ENCODE measurements around the gene C1QTNF1.

C1QTNF1 gene

DNA sequence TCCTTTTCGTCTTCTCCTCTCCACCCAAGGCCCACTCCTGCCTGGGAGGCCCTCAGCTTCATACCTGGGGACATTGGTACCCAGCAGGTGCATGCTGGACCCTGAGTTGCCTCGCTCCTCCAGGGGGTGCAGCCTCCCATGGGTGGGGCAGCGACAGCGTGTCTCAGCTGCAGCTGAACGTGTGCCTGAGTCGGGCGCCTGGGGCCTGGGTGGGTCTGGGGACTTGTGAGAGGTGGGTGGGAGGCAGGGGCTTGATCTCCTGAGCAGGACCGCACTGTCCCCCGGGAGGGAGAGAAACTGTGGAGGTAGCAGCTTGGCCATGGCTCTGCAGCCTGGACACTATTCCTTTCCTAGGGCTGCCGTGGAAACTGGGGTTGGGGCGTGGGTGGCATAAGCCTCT is 25.9 kb downstream of the C1QTNF1 start:
- no peak for TF ChIP-seq GATA2 (IDR thresholded peaks at IDR 0.05; ENCODE audit: low read depth, low read length)
- no peak for TF ChIP-seq GATA3 (IDR thresholded peaks at IDR 0.05; ENCODE audit: low read depth, low read length)

GRCh38 chr17:79050551-79050950 is 26.6 kb downstream of the C1QTNF1 start:
- TF ChIP-seq GATA2 (IDR thresholded peaks at IDR 0.05; ENCODE audit: low read depth, low read length) (no peak), GATA3 (IDR thresholded peaks at IDR 0.05; ENCODE audit: low read depth, low read length) (no peak)

DNA sequence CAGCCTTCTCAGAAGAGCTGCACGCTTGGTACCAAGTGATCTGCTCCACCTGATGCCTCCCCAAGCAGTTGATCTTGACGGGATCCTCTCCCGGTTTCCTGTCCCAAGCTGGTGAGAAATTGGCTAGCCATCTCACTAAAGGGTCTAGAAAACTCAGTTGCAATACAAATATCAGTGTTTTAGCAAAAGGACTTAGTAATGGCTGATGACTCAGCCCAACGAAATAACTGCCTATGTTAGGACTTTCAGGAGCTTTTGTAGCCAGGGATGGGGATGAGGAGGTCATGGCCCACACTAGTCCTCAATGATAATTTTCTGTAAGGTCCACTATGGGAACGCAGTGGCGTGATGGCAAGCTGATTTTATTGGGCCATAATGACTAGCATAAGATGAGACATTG is 27.3 kb downstream of the C1QTNF1 start:
- TF ChIP-seq GATA2 (IDR thresholded peaks at IDR 0.05; ENCODE audit: low read depth, low read length) (no peak), GATA3 (IDR thresholded peaks at IDR 0.05; ENCODE audit: low read depth, low read length) (no peak)

DNA sequence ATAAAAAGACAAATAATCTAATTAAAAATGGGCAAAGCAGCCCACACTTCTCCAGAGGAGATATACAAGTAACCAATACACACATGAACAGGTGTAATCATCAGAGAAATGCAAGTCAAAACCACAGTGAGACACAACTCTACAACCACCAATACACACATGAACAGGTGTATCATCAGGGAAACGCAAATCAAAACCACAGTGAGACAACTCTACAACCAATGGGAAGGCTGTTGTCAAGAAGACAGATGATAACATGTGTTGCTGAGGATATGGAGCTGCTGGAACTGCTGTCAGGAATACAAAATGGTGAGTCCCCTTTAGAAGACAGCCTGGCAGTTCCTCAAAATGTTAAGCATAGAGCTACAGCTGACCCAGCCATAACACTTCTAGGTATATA is 28.2 kb downstream of the C1QTNF1 start:
- TF ChIP-seq GATA2 (IDR thresholded peaks at IDR 0.05; ENCODE audit: low read depth, low read length) (no peak), GATA3 (IDR thresholded peaks at IDR 0.05; ENCODE audit: low read depth, low read length) (no peak)

- no peak for TF ChIP-seq GATA3 (IDR thresholded peaks at IDR 0.05; ENCODE audit: low read depth, low read length)
- no peak for TF ChIP-seq GATA2 (IDR thresholded peaks at IDR 0.05; ENCODE audit: low read depth, low read length)
These were observed 29.4 kb downstream of the C1QTNF1 start for GRCh38 chr17:79053251-79053925.

DNA sequence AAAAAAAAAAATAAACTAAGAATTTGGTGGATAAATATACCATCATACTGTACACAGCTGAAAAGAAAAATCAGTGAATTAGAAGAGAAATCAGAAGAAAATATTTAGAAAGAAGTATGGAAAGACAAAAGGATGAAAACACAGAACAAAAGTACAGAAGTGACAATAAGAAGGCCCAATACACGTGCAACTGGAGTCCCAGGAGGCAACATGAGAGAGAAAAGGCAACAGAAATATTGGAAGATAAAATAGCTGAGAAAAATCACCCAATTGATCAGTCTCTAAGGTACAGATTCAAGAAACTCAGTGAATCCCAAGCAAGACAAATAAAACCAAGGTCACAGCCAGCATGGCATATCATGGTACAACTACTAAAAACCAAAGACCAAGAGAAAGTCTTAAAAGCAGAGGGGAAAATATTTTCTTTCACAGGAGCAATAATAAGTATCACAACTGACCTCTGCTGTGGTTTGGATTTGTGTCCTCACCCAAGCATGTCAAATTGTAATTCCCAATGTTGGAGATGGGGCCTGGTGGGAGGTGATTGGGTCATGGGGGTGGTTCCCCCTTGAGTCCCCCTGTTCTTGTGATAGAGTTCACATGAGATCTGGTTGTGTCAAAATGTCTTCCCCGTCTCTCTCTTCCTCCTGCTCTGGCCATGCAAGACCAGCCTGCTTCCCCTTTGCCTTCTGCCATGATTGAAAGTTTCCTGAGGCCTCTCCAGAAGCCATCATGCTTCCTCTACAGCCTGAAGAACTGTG is 30.4 kb downstream of the C1QTNF1 start:
- TF ChIP-seq GATA2 (IDR thresholded peaks at IDR 0.05; ENCODE audit: low read depth, low read length) (no peak), GATA3 (IDR thresholded peaks at IDR 0.05; ENCODE audit: low read depth, low read length) (no peak)

- TF ChIP-seq GATA3 (IDR thresholded peaks at IDR 0.05; ENCODE audit: low read depth, low read length), result no peak
- TF ChIP-seq GATA2 (IDR thresholded peaks at IDR 0.05; ENCODE audit: low read depth, low read length), result no peak
These were observed 31.2 kb downstream of the C1QTNF1 start for GRCh38 chr17:79055197-79055596.

- TF ChIP-seq GATA2 (IDR thresholded peaks at IDR 0.05; ENCODE audit: low read depth, low read length) (no peak), GATA3 (IDR thresholded peaks at IDR 0.05; ENCODE audit: low read depth, low read length) (no peak)
These were observed 33.9 kb downstream of the C1QTNF1 start for GRCh38 chr17:79057737-79058385.

DNA sequence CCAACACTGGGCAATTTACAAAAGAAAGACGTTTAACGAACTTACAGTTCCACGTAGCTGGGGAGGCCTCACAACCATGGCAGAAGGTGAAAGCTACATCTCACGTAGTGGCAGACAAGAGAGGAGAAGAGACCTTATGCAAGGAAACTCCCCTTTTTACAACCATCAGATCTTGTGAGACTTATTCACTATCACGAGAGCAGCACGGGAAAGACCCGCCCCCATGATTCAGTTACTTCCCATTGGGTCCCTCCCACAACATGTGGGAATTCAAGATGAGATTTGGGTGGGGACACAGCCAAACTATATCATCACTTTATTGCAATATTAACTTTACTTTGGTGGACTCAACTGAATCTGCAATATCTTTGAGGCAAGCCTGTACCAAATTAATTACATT is 38.7 kb downstream of the C1QTNF1 start:
- no peak for TF ChIP-seq GATA3 (IDR thresholded peaks at IDR 0.05; ENCODE audit: low read depth, low read length)
- TF ChIP-seq GATA2 (IDR thresholded peaks at IDR 0.05; ENCODE audit: low read depth, low read length), result no peak

- TF ChIP-seq GATA3 (IDR thresholded peaks at IDR 0.05; ENCODE audit: low read depth, low read length), result no peak
- no peak for TF ChIP-seq GATA2 (IDR thresholded peaks at IDR 0.05; ENCODE audit: low read depth, low read length)
These were observed 40.1 kb downstream of the C1QTNF1 start for GRCh38 chr17:79064026-79064425.

DNA sequence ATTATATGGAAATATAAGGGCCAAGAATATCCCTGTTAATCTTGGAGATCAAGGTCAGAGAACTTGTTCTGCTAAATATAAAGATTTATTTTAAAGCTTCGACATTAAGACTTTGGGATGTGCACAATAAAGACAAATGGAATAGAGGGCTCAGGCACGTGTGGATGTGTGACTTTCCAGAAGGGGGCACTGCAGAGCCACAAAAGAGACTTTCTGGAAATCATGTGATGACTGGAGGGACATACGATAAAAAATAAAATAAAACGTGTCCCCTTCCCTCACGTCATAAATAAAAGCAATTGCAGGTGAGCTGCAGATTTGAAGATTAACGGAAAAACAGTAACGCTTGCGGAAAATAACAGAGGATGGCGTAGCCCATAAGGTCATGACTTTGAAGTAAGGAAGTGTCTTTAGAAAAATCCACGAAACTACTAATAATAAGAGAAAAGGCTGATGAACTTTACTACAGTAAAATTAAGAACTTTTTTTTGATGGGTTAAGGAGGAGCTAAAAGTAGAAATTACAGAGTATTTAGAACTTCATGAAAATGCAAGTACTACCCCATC is 41.2 kb downstream of the C1QTNF1 start:
- TF ChIP-seq GATA2 (IDR thresholded peaks at IDR 0.05; ENCODE audit: low read depth, low read length), result no peak
- no peak for TF ChIP-seq GATA3 (IDR thresholded peaks at IDR 0.05; ENCODE audit: low read depth, low read length)

GRCh38 chr17:79066963-79067362 is 43.0 kb downstream of the C1QTNF1 start:
- no peak for TF ChIP-seq GATA3 (IDR thresholded peaks at IDR 0.05; ENCODE audit: low read depth, low read length)
- no peak for TF ChIP-seq GATA2 (IDR thresholded peaks at IDR 0.05; ENCODE audit: low read depth, low read length)

DNA sequence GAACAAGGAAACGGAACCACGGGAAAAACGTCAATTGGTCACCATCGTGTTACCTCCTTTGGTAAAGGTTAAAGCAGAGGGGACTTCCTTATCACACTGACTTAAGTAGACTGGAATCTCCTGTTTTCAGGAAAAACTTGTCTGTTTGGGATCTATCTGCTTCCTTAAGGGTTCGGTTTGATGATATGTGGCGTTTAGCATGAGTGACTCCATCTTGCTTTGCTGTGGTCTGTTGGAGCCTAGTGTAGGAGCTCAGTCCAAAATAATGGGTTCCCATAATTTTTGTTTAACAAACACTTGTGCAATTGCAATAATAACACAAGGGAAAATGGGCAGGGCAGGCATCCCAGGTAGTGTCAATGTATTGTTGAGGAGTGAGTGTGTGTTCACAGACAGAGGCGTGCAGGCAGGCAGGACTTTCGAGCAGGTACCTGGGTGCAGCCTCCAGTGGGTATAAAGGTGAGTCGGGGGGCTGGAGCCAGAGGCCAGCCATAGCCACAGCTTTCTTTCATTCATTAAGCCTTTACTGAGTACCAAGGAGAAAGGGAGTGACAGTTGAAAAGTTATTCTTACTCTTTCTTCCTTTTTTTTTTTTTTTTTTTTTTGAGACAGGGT is 46.4 kb downstream of the C1QTNF1 start:
- TF ChIP-seq GATA3 (IDR thresholded peaks at IDR 0.05; ENCODE audit: low read depth, low read length) (no peak), GATA2 (IDR thresholded peaks at IDR 0.05; ENCODE audit: low read depth, low read length) (no peak)

GRCh38 chr17:79071161-79071740 is 47.3 kb downstream of the C1QTNF1 start:
- no peak for TF ChIP-seq GATA2 (IDR thresholded peaks at IDR 0.05; ENCODE audit: low read depth, low read length)
